Peyer's patch (tissue), 4 donors: ENCODE results near the gene ANKRD29.

ENCODE experiments used
- POLR2A ChIP-seq, 2 donors: fragments of 450-650 bp; IDR thresholded peaks; one replicate each; pipeline ENCODE4 v1.5.1; 2017; ENCODE audit warnings: antibody characterized with exemption in 2 of 2, mild to moderate bottlenecking in 2 of 2, moderate library complexity in 2 of 2
- TF ChIP-seq, protein P1 (sequence below), 6 experiments: fragments of 450-650 bp in 4 of 6; fragments of 200-600 bp in 2 of 6; sonication (generic) in 1 of 6; IDR thresholded peaks; one replicate each; pipeline ENCODE4 v1.5.1; 2017 to 2019; ENCODE audit warnings: antibody characterized with exemption in 6 of 6, mild to moderate bottlenecking in 3 of 6, moderate library complexity in 1 of 6

DNA sequence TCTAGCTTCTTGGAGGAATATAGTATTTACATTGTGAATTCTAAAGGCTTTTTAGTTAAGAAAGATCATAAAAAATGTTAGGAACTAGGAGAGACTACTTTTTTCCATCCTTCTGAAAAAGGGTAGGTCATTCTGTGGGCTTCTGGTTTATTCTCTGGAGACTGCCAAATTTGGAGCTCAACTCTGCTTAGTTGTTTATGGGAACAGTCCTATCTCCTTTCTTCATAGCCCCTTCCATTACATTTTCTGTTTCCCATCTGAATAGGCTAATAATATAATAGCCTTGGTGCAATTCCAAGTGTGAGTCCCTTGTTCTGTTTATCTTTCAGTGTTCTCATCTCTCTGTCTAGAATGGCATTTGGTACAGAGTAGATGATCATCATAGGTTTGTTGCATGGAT is 42.1 kb upstream of the ANKRD29 start:
- TF ChIP-seq, protein P1, sequence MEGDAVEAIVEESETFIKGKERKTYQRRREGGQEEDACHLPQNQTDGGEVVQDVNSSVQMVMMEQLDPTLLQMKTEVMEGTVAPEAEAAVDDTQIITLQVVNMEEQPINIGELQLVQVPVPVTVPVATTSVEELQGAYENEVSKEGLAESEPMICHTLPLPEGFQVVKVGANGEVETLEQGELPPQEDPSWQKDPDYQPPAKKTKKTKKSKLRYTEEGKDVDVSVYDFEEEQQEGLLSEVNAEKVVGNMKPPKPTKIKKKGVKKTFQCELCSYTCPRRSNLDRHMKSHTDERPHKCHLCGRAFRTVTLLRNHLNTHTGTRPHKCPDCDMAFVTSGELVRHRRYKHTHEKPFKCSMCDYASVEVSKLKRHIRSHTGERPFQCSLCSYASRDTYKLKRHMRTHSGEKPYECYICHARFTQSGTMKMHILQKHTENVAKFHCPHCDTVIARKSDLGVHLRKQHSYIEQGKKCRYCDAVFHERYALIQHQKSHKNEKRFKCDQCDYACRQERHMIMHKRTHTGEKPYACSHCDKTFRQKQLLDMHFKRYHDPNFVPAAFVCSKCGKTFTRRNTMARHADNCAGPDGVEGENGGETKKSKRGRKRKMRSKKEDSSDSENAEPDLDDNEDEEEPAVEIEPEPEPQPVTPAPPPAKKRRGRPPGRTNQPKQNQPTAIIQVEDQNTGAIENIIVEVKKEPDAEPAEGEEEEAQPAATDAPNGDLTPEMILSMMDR (IDR thresholded peaks at IDR 0.05), result no peak
- no peak for TF ChIP-seq POLR2A (IDR thresholded peaks at IDR 0.05)
